ENCODE data around the gene HS6ST3. TPM values are rescaled to one million over a fixed set of nuclear protein-coding genes. Genes with fewer than 3 reads are reported as not detected.

Gene HS6ST3
- total and polyA plus RNA-seq, 2 experiments from 2014 or later = 2.2 to 2.7 TPM

- Histone ChIP-seq H3K27ac (no peak overlapping the region), H3K4me2 (no peak overlapping the region), H3K79me2 (no peaks in the 10 kb centered on the region), H3K27me3 (no peaks in the 10 kb centered on the region), H3K9me2 (replicated peaks; ENCODE audit: insufficient read depth) (no peaks in the 10 kb centered on the region), H4K20me1 (ENCODE audit: insufficient read depth, poor library complexity, severe bottlenecking) (no peaks in the 10 kb centered on the region), H3K4me1 (ENCODE audit: insufficient read depth) (no peaks in the 10 kb centered on the region), H3K4me3 (no peak overlapping the region), H3K9me3 (ENCODE audit: low read depth) (no peaks in the 10 kb centered on the region), H3K36me3 (replicated peaks; ENCODE audit: insufficient read depth, low read depth) (no peaks in the 10 kb centered on the region), H2AFZ (no peak overlapping the region)
- no peak for DNase-seq (ENCODE audit: low spot score)
- 80% methylated on average over 14 of the region's 14 CpGs for WGBS (ENCODE audit: low lambda C conversion rate, missing lambda C conversion rate)
- no peak for TF ChIP-seq EZH2phosphoT487 (IDR thresholded peaks at IDR 0.05; ENCODE audit: low read depth, severe bottlenecking, unreplicated experiment)
- TF ChIP-seq, protein P1, sequence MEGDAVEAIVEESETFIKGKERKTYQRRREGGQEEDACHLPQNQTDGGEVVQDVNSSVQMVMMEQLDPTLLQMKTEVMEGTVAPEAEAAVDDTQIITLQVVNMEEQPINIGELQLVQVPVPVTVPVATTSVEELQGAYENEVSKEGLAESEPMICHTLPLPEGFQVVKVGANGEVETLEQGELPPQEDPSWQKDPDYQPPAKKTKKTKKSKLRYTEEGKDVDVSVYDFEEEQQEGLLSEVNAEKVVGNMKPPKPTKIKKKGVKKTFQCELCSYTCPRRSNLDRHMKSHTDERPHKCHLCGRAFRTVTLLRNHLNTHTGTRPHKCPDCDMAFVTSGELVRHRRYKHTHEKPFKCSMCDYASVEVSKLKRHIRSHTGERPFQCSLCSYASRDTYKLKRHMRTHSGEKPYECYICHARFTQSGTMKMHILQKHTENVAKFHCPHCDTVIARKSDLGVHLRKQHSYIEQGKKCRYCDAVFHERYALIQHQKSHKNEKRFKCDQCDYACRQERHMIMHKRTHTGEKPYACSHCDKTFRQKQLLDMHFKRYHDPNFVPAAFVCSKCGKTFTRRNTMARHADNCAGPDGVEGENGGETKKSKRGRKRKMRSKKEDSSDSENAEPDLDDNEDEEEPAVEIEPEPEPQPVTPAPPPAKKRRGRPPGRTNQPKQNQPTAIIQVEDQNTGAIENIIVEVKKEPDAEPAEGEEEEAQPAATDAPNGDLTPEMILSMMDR (IDR thresholded peaks at IDR 0.05; ENCODE audit: poor library complexity) = no peak
- TF ChIP-seq EZH2 (IDR thresholded peaks at IDR 0.05; ENCODE audit: borderline replicate concordance) = no peak
Observed at GRCh38 chr13:96575423-96576320, 485.8 kb downstream of the HS6ST3 start.

GRCh38 chr13:96581741-96582140, 491.8 kb downstream of the HS6ST3 start:
- DNase-seq (ENCODE audit: low spot score) = no peak
- Histone ChIP-seq H3K36me3 (replicated peaks; ENCODE audit: insufficient read depth, low read depth) (no peaks in the 10 kb centered on the region), H3K9me3 (ENCODE audit: low read depth) (no peaks in the 10 kb centered on the region), H3K79me2 (no peaks in the 10 kb centered on the region), H2AFZ (no peak overlapping the region), H3K9me2 (replicated peaks; ENCODE audit: insufficient read depth) (no peaks in the 10 kb centered on the region), H3K4me2 (no peak overlapping the region), H3K27ac (no peak overlapping the region), H3K4me3 (no peak overlapping the region), H3K27me3 (no peaks in the 10 kb centered on the region), H3K4me1 (ENCODE audit: insufficient read depth) (no peaks in the 10 kb centered on the region), H4K20me1 (ENCODE audit: insufficient read depth, poor library complexity, severe bottlenecking) (no peaks in the 10 kb centered on the region)
- no peak for TF ChIP-seq EZH2phosphoT487 (IDR thresholded peaks at IDR 0.05; ENCODE audit: low read depth, severe bottlenecking, unreplicated experiment)
- no peak for TF ChIP-seq EZH2 (IDR thresholded peaks at IDR 0.05; ENCODE audit: borderline replicate concordance)
- TF ChIP-seq, protein P1 (IDR thresholded peaks at IDR 0.05; ENCODE audit: poor library complexity) = no peak

- H3K9me2 ChIP-seq (replicated peaks; ENCODE audit: insufficient read depth) = no peaks in the 10 kb centered on the region
- H3K4me2 ChIP-seq = no peak overlapping the region
- H3K27ac ChIP-seq = no peak overlapping the region
- H3K9me3 ChIP-seq (ENCODE audit: low read depth) = no peaks in the 10 kb centered on the region
- TF ChIP-seq EZH2phosphoT487 (IDR thresholded peaks at IDR 0.05; ENCODE audit: low read depth, severe bottlenecking, unreplicated experiment) (no peak), EZH2 (IDR thresholded peaks at IDR 0.05; ENCODE audit: borderline replicate concordance) (no peak)
- TF ChIP-seq, protein P1 (IDR thresholded peaks at IDR 0.05; ENCODE audit: poor library complexity) = no peak
- H3K79me2 ChIP-seq = no peaks in the 10 kb centered on the region
- H3K27me3 ChIP-seq = no peaks in the 10 kb centered on the region
- no peaks in the 10 kb centered on the region for H3K4me1 ChIP-seq (ENCODE audit: insufficient read depth)
- no peak overlapping the region for H3K4me3 ChIP-seq
- H2AFZ ChIP-seq = no peak overlapping the region
- 100% methylated on average over 1 of the region's 1 CpG for WGBS (ENCODE audit: low lambda C conversion rate, missing lambda C conversion rate)
- no peaks in the 10 kb centered on the region for H4K20me1 ChIP-seq (ENCODE audit: insufficient read depth, poor library complexity, severe bottlenecking)
- no peak for DNase-seq (ENCODE audit: low spot score)
- H3K36me3 ChIP-seq (replicated peaks; ENCODE audit: insufficient read depth, low read depth) = no peaks in the 10 kb centered on the region
Observed at GRCh38 chr13:96615252-96615651, 525.3 kb downstream of the HS6ST3 start.

All from hepatocyte (in vitro differentiated cells).